ENCODE results near the gene AGPAT1.
"Not testable (repeated sequence)": the region's sequence is repeated elsewhere in the genome, so short reads cannot be mapped to it uniquely, and the experiment has no call there.

AGPAT1 gene

DNA sequence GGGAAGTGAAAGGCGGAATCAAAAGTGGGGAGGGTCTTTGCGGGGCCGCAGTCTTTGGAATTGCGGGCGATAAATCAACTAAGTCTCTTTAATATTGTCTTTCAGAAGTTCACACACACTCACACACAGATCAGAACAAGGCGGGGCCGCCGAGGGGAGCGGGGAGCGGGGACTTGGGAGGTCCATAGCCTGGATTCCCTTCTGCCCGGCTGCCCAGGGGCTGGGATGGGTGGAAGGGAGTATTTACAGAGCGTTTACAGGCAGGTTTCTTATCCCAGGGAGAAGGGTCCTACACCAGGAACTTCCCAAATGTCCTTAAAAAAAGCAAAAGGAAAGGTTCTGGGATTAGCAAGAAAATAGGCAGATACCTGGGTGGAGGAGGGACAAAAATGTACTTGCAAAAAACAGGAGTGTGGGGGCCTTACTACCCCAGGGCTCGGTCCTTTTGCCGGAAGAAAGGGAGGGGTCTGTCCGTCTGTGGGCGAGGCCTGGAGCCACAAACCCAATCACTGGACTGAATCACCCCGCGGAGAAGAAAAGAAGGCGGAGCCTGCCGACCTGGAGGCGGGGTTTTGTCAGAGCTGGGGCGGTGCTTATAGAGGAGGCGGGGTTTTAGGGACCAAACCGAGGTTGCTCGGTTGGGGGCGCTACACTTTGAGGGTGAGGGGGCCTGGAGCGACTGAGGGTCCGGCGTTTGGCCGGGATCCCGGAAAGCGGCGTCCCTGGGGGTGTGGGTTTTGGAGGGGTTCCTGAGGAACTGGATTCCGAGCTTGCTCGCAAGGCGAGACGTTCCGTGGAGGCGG is 27.4 kb downstream of the AGPAT1 start:
- peak; percentile 24 for DNase-seq (ENCODE audit: low spot score)

DNA sequence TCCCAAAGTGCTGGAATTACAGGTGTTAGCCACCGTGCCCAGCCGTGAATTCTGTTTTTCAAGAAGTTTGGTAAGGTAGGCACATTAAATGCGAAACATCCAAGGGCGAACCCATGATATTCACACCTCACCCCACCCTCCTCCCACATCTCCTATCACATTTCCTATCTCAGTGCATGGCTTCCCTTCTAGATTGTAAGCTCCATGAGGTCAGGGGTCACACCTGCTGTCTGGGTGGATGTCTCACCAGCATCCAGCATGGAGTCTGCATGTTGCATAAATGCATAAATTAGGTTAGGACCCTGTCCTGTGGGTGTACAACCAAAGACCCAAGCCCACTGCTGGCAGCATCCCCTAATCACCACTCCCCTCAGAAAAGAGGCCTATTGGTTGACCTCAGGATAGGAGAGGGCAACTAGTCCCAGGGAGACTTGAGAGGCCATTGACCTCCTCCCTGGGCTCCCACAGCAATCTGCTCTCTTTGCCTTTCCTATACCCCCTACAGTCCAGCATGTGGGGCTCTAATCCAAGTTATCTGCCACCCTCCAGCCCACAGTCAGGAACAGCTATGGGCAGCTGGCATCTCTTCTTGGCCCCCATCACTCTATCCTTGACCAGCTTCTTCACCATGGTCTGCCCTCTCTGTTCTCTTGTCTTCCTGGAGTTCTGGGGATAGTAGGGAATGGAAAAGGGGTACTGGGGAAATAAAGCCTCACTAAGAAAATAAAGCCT is 28.3 kb downstream of the AGPAT1 start:
- DNase-seq (ENCODE audit: low spot score), result no peak

DNA sequence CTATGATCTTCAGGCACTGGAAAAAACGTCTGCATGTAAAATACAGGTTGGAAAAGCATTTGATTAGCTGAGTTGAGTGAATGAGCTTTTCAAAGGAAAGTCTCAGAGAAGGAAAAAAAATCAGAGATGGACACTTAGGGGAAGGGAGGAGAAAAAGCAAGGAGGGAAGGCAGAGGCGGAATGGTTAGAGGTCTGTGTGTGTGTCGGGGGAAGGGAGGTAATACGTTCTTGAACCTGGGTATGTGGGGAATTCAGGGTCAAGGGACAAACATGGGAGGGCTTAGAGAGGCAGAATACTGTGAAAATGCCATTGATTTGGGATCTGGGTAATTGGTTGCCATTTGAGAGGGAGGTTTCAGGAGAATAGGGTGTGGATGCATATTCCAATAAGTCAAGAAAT is 29.2 kb downstream of the AGPAT1 start:
- DNase-seq (ENCODE audit: low spot score), result no peak

DNA sequence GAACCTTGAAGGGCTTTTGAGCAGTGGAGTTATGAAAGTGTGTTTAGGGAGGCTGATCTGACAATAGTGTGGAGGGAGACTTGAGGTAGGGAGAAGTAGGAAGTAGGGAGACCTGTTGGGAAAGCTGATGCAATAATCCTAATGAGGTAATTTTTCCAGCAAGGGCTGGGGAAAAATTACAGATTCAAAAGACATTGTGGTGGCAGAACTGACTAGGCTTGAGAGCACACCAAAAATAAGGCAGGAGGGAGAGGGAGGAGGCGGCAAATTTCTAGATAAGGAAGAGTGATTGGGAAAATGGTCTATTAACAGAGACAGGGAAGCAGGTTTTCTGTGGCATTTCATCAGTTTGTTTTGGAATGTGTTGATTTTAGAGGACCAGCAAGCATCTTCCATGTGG is 29.6 kb downstream of the AGPAT1 start:
- DNase-seq (ENCODE audit: low spot score), result no peak

DNA sequence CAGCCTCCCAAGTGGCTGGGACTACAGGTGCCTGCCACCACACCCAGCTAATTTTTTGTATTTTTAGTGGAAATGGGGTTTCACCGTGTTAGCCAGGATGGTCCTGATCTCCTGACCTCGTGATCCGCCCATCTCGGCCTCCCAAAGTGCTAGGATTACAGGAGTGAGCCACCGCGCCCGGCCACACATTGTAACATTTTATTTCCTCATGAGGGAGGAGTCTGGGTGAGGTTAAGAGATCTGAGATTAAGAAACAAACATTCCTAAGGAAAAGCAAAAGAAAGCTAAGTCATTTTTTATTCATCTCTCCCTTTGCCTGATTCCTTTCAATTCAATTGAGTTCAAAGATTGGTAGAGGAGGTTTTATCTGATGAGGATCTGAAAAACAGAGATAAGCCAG is 31.6 kb downstream of the AGPAT1 start:
- not testable (repeated sequence) for DNase-seq (ENCODE audit: low spot score)

DNA sequence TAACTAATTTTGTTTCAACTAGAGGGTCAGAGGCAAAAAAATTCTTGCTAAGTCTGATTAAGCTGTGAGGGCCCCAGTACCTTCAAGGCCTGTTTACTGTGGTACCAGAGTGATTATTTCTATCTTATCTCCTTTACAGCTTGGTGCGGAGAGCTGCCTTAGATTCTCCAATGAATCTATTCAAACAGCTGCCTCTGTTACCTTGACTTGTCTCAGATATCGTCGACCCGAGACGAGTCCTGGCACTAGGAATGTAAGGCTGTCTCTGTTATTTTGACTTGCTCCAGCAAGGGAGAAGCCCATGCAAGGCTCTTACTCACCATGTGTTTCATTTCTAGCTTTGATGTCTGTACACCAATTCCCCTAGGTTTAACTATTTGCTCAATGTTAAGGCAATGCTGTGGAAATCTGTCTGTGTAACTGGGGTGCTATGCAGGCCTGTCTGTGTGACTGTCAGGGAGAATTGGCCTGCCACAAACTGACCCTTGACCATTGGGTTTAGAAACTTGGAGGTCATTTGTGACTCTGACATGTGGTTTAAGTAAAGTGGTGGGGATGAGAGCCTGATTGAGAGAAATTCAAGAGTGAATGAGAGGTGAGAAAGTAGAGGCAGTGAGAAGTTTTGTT is 35.4 kb downstream of the AGPAT1 start:
- DNase-seq (ENCODE audit: low spot score), result no peak

DNA sequence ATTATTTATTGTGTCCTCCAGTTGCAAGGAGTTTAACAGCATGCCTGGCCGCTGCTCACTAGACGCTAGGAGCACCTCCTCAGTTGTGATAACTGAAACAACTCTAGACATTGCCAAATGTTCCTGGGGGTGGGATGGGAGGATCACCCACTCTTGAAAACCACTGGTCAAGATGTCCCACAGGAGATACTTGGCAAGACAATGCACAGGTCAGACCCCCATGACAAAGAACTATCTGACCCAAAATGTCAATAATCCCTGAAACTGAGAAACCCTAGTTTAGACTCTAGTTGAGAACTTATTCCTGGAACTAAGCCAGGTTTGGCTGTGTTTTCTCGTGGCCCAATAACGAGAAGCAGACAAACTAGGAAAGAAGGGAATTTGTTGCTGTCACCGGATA is 36.3 kb downstream of the AGPAT1 start:
- DNase-seq (ENCODE audit: low spot score), result no peak

DNA sequence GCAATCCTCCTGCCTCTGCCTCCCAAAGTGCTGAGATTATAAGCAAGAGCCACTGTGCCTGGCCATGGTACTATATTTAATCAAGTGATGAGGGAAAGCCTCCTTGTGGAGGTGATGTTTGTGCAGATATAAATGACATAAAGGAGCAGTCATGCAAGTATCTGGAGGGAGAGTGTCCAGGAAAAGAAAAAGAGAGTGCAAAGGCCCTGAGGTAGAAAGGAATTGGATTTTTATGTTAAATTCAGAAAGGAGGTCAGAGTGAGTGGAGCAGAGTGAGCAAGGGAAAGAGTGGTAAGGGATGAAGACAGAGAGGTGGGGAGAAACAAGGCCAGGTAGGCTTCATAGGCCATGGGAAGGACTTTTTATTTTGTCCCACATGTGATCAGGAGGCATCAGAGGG is 38.4 kb downstream of the AGPAT1 start:
- no peak for DNase-seq (ENCODE audit: low spot score)

DNA sequence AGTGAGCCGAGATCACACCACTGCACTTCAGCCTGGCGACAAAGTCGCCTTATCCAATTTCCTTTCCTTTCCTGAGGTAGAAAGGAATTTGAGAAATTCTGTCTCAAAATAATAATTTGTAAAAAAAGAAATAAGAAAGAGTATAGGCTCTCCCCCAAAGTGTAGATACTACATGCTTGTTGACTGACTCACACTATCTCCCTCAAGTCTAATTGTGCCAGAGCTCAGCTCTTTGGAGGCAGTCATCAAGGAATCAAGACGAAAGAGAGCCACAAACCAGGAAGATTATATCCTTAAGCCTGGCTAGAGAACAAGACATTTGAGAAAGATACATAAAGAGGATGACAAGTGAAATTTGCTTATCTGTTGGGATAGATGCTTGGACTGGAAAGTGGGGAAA is 42.1 kb downstream of the AGPAT1 start:
- peak; percentile 51 for DNase-seq (ENCODE audit: low spot score)

DNA sequence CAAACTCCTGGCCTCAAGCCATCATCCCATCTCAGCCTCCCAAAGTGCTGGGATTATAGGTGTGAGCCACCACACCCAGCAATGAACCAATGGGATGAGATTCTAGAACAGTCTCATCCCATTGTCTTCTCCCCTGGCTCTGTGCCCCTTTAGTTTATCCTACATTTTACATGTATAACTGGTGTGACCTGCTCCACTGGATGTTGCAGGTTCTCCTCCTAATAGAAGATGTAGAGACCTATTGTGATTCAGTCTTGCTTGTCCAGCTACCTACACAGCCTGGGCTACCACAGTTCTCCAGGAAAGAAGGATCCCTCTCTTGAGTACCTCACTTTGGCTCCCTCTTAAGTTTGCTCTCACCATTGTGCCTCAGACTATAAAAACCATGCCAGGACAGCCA is 43.8 kb downstream of the AGPAT1 start:
- no peak for DNase-seq (ENCODE audit: low spot score)

DNA sequence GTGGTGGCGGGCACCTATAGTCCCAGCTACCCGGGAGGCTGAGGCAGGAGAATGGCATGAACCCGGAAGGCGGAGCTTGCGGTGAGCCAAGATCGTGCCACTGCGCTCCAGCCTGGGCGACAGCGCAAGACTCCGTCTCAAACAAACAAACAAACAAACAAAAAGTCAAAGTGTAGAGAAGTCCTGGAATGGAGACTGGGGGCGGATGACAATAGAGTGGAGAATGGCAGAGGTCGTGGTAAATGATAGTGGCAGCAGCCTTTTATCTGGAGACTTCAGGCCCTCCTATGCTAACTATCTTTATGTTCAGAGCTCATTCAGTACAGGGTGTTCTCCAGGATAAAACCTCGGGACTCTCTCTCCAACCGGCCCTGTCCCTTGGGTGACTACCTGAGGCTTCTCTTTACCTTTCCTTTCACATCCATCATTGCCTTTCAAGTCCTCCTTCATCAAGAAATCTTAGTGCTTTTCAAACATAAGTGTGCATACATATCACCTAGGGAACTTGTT is 44.4 kb downstream of the AGPAT1 start:
- DNase-seq (ENCODE audit: low spot score), result no peak

DNA sequence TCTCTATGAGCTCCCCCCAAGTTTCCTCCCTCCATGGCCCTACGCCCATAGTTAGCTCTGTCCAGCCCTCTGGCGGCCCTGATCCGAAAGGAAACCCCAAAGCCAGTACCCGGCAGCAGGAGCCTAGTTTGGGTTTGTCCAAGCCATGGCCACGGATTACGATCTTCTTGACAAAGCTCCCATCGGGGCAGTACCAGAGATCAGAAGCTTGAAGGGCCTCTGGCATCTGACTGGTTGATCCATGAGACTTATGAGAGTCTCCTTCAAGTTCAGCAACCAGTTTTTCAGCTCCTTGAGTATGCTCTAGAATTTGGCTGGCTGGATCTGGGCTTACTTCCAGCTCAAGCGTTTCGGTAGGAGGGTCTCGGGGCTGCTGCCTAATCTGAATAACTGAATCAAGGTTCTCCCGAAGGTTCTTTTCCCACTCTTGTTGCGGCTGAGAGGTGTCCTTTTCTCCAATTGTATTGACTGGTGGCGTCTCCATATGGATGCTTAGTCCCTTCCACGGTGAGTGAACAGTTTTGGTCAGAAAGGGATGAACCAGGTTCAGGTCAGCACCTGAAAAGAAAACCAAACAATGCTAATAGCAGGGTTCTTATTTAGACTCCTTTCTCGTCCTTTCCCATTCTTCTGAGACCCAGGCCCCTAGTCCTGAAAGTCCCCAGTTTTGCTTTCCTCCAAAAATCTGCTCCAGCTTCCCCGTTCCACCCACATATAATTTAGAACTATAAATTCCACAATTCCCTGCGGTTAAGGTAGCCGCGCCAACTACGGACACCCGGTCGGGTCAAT is 46.4 kb downstream of the AGPAT1 start:
- DNase-seq (ENCODE audit: low spot score), result no peak

DNA sequence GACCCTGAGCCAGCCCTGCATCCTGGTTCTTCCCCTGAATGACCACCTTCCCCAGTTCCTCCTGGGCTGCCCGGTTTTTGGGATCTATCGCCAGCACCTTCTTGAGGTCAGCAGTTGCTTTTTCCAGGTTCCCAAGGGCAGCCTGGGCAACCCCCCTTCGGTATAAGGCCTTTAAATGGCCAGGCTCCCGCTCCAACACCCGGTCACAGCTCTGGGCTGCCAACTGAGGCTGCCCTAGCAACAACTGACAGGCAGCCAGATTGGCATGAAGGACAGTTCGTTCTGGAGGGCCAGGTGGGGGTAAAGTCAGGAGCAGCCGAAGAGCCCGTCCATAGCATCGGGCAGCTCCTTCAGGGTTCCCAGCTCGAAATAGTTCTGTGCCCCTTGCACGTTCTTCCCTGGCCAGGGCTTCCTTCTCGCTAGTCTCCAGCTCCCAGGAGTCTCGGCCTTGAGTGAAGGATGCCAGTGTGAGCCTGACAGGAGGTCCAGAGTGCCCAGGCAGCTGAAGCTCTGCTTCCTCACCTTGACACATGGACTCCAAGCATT is 47.1 kb downstream of the AGPAT1 start:
- no peak for DNase-seq (ENCODE audit: low spot score)

DNA sequence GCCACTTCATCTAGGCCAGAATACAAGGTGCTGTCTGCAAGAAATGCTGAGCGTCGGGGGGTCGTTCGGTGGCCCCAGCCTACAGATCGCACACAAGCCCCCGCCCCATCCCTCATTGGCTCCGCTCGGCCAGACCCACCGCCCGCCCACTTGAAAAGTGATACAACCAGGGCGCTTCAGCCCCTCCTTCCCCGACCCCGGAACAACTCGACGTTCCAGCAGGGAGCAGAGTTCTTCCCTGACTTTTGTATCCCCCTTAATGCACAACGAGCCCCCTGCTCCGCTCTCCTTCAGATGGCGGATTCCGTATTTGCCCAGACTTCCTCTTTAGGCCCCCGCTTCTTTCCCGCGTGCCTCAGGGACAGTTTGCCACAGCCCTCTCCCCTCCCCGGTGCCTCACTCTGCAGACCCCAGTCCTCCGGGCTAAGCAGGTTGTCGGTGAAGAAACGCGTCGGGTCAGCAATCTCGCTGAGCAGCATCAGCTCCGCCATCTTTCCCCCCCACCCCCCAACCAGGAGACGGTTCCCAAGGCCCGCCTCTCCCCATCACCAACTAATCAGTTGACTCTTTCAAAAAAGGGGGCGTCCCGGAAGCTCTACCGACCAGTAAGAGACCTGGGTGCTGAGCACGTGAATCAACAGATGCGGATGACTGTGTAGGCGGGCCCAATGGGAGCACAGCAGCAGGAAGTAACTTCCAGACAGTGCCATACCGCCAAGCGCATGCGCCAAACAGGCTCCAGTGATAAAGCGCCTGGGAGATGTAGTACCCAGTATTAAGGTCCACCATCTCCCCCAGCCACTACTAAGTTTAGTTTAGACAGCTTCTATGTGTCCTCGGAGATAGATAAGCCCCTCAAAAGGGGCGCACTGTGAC is 47.9 kb downstream of the AGPAT1 start, which contains the start of gene ATF6B:
ATF6B (minus strand) TSS at position 530 of the 876 bp plus-strand sequence; CDS start at position 491, 39 bp downstream.
- DNase-seq (ENCODE audit: low spot score), result peak; percentile 98

DNA sequence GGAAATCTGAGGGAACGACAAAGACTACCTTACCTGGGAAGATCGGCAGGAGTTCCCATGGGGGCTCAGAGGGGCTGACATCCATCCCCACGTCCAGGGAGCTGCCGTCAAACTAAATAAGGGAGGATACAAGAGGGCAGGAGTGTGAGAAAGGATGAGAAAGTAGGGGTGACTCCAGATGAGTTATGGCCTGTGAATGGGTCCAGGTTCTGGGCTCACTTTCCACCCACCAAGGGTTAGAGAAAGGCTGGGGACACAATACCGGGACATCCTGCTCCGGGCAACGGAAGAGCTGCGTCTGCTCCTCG is 48.5 kb downstream of the AGPAT1 start:
- DNase-seq (ENCODE audit: low spot score), result no peak

DNA sequence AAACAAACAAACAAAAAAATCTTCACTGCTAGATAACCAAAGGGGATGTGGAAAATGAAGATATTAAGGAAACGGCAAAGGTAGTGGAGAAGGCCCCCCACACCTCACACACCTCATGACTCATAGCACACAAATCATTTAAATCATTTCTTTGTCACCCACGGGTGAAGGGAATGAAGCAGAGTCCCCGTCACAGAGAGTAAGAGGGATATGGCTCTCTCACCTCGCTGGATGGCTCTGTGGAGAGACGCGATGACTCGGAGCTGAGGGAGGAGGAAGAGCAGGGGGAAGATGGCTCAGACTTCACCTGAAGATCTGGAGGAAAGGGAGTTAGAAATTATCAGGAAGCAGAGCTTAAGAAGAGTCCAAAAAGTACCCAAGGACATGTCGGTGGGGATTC is 49.0 kb downstream of the AGPAT1 start:
- no peak for DNase-seq (ENCODE audit: low spot score)

DNA sequence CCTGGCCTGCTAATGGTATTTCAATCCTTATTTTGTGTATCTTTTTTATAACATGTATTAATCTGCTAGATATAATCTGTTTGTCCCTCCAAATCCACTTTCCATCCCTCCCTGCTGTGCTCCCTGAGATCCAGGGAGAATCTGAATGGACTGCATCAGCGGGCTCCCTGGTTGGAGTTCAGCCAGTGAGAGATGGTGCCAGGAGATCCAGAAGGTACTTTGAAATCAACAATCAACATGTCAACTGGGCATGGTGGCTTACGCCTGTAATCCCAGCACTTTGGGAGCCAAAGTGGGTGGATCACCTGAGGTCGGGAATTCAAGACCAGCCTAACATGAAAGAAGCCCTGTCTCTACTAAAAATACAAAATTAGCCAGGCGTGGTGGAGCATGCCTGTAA is 52.2 kb downstream of the AGPAT1 start:
- no peak for DNase-seq (ENCODE audit: low spot score)

DNA sequence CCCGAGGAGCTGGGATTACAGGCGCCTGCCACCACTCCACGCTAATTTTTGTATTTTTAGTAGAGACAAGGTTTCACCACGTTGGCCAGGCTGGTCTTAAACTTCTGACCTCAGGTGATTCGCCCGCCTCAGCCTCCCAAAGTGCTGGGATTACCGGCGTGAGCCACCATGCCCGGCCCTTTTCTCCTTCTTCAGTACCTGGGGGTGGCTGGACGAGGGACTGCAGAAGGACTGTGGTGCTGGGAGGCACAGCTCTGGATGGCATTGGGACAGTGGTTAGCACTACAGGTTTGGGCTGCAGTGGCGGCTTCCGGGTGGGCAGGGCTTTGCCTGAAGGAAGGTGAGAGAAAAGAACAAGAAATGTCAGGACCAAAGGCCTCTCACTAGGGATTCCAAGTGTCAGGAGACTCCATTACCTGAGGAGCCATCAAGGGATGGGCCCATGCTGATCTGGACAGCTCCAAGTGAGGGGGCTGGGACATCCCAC is 55.3 kb downstream of the AGPAT1 start:
- no peak for DNase-seq (ENCODE audit: low spot score)

DNA sequence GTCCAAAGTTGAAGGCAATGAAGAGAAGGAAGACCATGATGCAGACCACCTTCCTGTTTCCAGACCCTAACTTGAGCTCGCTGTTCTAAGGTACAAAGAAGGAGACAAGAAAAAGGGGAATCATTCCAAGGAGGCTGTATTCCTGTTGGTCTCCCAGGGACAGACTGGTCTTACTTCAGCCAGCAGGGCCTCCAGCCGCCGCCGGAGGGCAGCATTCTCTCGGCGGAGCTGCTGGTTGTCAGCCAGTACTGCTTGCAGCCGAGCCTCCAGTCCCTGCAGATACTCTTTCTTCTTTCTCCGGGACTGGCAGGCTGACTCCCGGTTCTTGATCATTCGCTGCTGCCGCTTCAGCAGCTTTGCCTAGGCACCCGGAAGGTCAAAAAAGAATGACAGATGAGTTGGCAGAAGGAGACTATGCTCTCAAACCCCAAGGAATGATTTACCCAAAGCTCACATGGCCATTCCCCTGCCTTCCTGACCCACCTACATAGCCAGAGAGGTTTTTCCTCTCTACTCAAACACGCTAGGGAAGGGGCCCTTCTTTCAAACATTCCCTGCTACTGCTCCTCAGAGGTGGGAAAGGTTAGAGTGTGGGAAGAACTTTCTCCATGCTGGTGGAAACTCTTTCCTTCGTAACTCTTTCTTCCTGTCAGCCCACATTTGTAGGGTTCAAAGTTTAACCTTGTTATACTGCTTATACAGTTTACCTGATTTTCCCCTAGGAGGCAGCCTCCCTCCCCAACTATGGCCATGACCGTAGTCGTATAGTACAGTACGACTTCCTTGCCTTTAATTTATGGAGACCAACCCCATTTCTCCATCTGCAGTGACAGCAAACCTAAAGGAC is 56.9 kb downstream of the AGPAT1 start:
- DNase-seq (ENCODE audit: low spot score), result peak; percentile 86
